ENCODE data around the gene SMNDC1.
A peak's percentile ranks its signal among the peaks of the same experiment; 100 is the strongest.
"Not testable (repeated sequence)": the region's sequence is repeated elsewhere in the genome, so short reads cannot be mapped to it uniquely, and the experiment has no call there.

The SMNDC1 gene

GRCh38 chr10:110304780-110305421 lies at the start of gene SMNDC1:
SMNDC1 (minus strand) TSS chr10:110304920; CDS start chr10:110303587, 1,333 bp downstream.
- DNase-seq (ENCODE audit: low read depth in 2 of 2): peak; percentile 92

DNA sequence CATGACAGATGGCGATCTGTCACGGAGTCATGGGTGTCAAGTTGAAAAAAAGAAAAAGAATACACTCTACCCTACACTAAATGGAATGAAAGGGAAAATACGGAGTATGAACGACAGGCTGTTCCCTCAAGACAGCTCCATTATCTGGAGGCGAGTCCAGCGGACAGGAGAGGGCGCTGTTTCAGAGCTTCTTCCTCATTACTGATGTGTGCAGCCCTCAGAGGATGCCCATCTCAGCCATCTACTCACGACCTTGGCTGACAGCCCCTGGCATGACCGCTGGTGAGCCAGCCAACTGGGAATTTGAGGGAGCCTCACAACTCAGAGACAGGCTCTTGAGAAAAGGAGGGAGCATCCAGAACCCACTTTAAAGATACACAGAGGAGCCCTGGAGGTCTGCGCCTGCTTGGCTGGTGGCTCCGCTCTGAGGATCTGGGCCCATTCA lies 49.6 kb upstream of the SMNDC1 start:
- DNase-seq (ENCODE audit: low read depth in 2 of 2): peak; percentile 57 to 74

DNA sequence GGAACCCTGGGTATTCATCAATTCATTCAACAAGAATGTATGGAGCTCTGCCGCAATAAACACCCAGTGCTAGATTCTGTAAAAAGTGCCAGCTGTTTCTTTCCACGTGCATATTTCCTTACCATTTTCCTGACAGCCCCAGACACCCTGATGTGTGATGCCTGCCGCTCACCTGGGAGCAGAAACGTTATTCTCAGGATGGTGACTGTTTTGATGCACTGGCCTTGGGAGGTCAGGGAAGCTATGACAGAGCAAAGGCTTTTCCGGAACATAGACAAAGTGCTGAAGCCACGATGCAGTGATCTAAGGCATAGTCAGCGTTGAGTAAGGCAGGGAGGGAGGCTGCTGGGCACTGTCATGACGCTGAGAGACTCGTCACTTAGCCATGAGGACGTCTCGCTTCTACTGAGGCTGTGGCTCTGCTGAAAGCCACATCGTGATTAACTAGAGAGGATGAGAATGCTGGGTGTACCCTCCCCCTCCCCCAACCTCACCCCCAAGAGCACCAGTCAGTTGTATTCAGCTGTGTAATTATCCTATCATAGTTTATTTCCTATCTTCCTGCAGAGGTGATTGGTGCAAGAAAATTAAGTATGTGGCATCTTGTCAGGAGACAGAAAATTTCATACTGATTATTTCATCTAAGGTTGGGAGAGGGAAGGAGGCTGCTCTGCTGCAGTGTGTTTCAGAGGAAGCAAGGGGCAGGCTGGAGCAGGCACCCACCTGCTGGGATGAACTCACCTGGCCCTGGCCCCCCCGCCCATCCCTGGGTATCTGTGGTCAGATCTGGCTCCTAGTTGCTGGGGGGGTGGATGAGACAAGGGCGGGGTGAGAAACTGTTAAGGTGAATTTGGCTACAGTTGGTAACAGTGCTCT lies 48.8 kb upstream of the SMNDC1 start:
- peak; percentile 11 to 53 for DNase-seq (ENCODE audit: low read depth in 2 of 2)

GRCh38 chr10:110352930-110353243 lies 48.2 kb upstream of the SMNDC1 start:
- DNase-seq (ENCODE audit: low read depth in 2 of 2): no peak

DNA sequence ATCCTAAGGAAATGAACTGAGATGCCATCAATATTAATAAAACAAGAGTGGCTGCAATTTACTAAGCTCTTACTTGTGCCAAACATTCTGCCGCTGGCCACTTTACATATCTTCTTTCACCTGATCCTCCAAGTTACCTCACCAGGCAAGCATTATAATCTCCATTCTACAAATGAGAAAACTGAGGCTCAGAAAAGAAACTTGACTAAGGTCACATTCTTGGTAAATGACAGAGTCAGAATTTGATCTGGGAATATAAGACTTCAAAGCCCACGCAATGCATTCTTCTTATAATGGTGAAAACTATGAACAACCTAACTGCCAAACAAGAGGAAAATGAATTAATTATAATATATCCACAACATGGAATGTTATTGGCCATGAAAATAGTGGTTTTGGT lies 46.1 kb upstream of the SMNDC1 start:
- no peak for DNase-seq (ENCODE audit: low read depth in 2 of 2)

DNA sequence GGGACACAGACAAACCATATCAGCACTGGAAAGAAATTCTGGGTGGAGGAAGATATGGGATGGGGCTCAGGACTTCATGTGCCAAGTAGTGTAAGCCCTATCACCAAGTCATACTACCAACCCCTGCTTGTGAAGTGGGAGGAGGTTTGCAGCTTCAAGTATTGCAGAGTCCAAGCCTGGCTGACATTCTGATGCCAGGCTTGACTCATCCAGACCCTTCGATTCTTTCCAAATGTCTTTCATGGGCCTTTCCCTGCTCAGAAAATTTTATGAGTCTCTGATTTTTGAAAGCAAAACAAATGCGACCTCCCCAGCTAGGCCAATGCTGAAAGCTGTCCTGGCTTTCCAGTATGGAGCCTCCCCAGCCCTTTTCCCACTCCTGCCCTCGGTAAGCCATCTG lies 45.1 kb upstream of the SMNDC1 start:
- no peak for DNase-seq (ENCODE audit: low read depth in 2 of 2)

- no peak for DNase-seq (ENCODE audit: low read depth in 2 of 2)
These were observed 44.7 kb upstream of the SMNDC1 start for GRCh38 chr10:110349386-110349785.

- DNase-seq (ENCODE audit: low read depth in 2 of 2): no peak
These were observed 43.6 kb upstream of the SMNDC1 start for GRCh38 chr10:110348336-110348735.

DNA sequence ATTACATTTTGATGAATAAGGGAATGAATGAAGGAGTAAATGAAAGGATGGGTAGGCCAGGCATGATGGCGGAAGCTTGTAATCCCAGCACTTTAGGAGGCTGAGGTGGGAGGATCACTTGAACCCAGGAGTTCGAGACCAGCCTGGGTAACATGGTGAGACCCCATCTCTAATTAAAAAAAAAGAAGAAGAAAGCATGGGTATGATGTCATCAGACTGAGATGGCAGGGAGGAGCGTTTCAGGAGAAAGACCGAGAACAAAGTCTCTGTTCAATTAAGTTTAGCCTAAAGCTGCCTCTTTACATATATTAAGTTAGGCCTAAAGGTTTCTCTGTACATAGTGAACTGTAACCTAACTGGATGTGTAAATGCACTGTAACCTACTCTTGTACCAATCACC lies 42.2 kb upstream of the SMNDC1 start:
- no peak for DNase-seq (ENCODE audit: low read depth in 2 of 2)

DNA sequence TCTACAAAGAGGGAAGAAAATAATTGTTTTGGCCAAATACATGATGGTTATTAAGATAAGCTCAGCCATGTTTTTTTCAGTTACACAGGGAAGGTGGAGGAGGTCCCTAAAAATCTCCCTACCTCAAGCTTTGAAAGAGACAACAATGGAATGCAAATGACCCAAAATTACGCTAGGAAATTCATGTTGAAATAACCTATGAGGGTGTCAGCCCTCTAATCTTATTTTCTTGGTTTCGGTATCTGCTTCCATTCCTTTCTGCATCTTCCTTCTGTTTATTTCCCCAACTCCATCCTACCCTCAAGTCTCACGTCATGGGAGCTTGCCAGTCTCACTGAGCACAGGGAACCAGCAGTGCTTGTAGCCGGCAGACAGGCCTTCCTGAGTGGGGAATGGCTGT lies 40.6 kb upstream of the SMNDC1 start:
- DNase-seq (ENCODE audit: low read depth in 2 of 2): no peak

- no peak for DNase-seq (ENCODE audit: low read depth in 2 of 2)
These were observed 39.9 kb upstream of the SMNDC1 start for GRCh38 chr10:110344622-110345021.

DNA sequence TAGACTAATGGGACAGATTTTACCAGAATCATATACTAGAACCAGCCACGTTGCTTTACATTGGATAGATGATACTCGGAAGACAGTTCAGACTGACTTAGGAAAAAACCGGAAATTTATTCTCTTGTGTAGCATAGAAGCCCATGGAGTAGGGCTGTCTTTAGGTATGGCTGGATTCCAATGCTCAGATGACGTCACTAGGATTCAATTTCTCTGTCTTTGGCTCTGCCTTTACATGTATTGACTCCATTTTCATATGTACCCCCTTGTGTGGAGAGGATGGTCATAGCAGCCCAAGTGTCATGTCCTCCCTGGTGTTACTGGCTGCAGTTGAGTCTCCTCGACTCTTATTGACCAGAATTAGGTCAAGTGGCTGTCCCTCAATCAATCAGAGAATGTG lies 39.2 kb upstream of the SMNDC1 start:
- DNase-seq (ENCODE audit: low read depth in 2 of 2): no peak

GRCh38 chr10:110340816-110341215 lies 36.1 kb upstream of the SMNDC1 start:
- DNase-seq (ENCODE audit: low read depth in 2 of 2): no peak

DNA sequence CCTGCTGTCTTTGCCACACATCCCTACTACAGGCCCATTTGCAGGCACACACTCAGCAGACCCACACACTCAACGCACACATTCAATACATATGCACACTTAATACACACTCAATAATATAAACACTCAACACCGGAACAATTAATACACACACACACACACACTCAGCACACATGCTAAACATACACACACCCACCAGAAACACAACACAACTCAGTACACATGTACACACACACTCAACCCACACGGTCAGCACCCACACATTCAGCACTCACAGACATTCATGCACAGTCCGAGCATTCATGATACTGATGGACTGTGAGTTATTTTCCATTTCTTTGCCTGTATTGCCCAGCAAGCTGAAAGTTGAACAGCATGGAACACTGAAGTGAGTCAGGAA lies 35.4 kb upstream of the SMNDC1 start:
- no peak for DNase-seq (ENCODE audit: low read depth in 2 of 2)

- no peak for DNase-seq (ENCODE audit: low read depth in 2 of 2)
These were observed 33.2 kb upstream of the SMNDC1 start for GRCh38 chr10:110337906-110338305.

GRCh38 chr10:110337401-110337800 lies 32.7 kb upstream of the SMNDC1 start:
- no peak for DNase-seq (ENCODE audit: low read depth in 2 of 2)

DNA sequence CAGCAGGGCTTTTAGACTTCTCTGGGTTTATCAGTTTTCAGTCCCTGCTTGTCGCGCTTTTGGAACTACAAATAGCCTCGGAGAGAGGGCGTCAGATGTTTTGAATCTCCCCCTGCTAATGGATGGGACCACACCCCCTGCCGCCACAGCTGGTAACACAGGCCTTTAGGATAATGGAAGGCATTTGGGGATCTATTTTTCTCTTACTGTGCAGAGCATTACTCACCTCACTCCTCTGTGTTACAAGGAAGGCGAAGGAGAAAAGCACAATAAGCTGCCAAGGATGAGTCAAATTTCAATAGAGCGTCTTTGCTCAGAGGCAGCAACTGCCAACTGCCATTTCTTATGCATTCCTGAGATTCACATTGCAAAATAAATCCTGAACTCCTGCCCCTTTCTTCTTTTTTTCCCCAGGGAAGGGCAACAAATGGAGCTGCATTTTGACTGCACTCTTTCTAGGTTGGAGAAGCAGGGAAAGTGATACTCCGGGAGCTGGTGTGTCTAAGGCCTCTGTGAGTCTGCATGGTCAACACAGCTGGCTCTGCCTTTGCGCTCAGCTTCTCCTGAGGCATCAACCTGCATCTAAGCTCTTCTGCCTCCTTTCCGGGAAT lies 31.5 kb upstream of the SMNDC1 start:
- DNase-seq (ENCODE audit: low read depth in 2 of 2): no peak

DNA sequence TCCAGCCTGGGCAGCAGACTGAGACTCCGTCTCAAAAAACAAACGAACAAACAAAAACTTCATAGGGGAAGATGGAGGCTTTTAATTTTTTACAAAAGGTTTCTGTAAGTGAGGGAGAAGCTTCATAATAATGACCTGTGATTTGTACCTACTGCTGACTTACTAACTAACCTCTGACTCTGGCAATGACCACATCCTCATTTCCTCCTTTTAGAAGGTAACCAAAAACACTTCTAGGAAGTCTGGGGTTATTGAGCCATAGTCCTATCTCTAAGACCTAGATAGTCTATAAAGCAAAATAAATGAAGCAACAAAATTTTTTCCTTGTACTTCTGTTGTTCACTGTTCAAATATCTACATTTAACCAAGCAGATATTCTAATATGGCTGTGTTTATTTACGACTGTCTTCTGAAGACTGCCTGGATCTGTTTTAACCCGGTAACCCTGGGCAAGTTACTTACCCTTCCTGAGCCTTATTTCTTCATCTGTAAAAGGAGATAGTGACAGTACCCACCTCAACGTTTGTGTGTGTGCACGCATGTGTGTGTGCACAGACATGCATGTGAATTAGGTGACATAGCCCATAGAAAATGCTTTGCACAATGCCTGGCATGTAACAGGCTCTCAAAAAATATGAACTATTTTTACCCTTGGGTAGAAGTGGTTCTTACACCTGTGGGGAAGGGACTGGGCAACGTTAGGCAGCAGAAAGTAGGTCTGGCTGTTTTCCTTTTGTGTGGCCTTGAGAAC lies 30.8 kb upstream of the SMNDC1 start:
- DNase-seq (ENCODE audit: low read depth in 2 of 2): no peak

- DNase-seq (ENCODE audit: low read depth in 2 of 2): no peak
These were observed 29.4 kb upstream of the SMNDC1 start for GRCh38 chr10:110334061-110334656.

DNA sequence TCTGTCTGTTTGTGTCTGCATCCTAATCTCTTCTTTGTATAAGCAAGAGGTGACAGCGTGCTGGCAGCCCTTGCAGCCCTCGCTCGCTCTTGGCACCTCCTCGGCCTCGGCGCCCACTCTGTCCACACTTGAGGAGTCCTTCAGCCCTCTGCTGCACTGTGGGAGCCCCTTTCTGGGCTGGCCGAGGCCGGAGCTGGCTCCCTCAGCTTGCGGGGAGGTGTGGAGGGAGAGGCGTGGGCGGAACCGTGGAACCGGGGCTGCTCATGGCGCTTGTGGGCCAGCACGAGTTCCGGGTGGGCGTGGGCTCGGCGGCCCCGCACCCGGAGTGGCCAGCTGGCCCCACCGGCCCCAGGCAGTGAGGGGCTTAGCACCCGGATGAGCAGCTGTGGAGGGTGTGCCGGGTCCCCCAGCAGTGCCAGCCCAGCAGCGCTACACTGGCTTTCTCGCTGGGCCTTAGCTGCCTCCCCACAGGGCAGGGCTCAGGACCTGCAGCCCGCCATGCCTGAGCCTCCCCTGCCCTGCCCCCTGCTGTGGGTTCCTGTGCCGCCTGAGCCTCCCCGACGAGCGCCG lies 26.6 kb upstream of the SMNDC1 start:
- not testable (repeated sequence) for DNase-seq (ENCODE audit: low read depth in 2 of 2)

- DNase-seq (ENCODE audit: low read depth in 2 of 2): no peak
These were observed 26.0 kb upstream of the SMNDC1 start for GRCh38 chr10:110330675-110331074.

Measured in stimulated activated CD8-positive, alpha-beta memory T cell treated with anti-CD3 and anti-CD28 coated beads, Interleukin-7, amount 100 ng/mL, for 4 hours (primary cell).